ENCODE data around the gene REEP5.

DNA sequence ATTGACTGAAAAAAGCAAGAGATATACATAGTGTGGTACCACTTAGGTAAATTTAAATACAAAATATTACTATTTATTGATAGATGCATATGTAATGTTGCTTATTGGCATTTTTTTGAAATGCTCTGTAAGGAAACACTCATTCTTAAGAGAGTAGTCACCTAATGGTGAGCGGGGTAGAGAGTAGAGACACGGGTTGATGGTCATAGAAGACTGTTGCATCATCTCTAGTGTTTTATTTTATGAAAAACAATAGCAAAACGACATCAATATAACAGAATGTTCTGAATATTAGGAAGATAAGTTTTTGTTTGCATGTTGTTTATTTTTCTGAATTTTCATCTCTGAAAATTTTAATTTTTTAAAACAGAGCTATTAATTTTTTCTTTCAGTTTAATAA is 56.9 kb downstream of the REEP5 start:
- TF ChIP-seq CTCF (IDR thresholded peaks at IDR 0.05) (no peak), REST (IDR thresholded peaks at IDR 0.05; ENCODE audit: insufficient read depth in 1 of 2, low read depth in 2 of 2, low read length in 1 of 2) (no peak), TCF7L2 (IDR thresholded peaks at IDR 0.05; ENCODE audit: low read depth, low read length) (no peak), POLR2AphosphoS5 (IDR thresholded peaks at IDR 0.05; ENCODE audit: low read depth, low read length) (no peak), SIN3A (IDR thresholded peaks at IDR 0.05; ENCODE audit: borderline replicate concordance, insufficient read depth, low read depth, low read length) (no peak)
